SJCRH30 (cell line): ENCODE measurements around the gene SPNS3. TPM values are rescaled to one million over a fixed set of nuclear protein-coding genes. Genes with fewer than 3 reads are reported as not detected.

ENCODE experiments used
- DNase-seq, 2 experiments: peaks; one replicate each; pipeline ENCODE4 v3.0.0-alpha.2; 2015 to 2020
- H3K27ac ChIP-seq: fragments of 250-450 bp; sonication (Bioruptor Pico); 2 replicates; pipeline ENCODE4 v1.5.1; 2020; ENCODE audit warnings: mild to moderate bottlenecking, moderate library complexity
- H3K27me3 ChIP-seq: fragments of 250-450 bp; sonication (Bioruptor Pico); 2 replicates; pipeline ENCODE4 v1.5.1; 2020; ENCODE audit warnings: mild to moderate bottlenecking, moderate library complexity
- H3K36me3 ChIP-seq: fragments of 250-450 bp; sonication (Bioruptor Pico); 2 replicates; pipeline ENCODE4 v1.5.1; 2020; ENCODE audit warnings: mild to moderate bottlenecking, moderate library complexity
- H3K4me1 ChIP-seq: fragments of 250-450 bp; sonication (Bioruptor Pico); 2 replicates; pipeline ENCODE4 v1.5.1; 2020; ENCODE audit warnings: mild to moderate bottlenecking, moderate library complexity
- H3K4me3 ChIP-seq: fragments of 250-450 bp; sonication (Bioruptor Pico); 2 replicates; pipeline ENCODE4 v1.5.1; 2020; ENCODE audit warnings: mild to moderate bottlenecking, moderate library complexity
- H3K9me3 ChIP-seq: fragments of 250-450 bp; sonication (Bioruptor Pico); replicated peaks from 2 replicates; pipeline ENCODE4 v1.5.1; 2020; ENCODE audit warnings: mild to moderate bottlenecking, moderate library complexity
- total RNA-seq: library from RNA; depleted of rRNA; stranded (reverse); fragments of >200 nt; shearing (Covaris generic); gene quantifications from 2 replicates; pipeline ENCODE4 v1.2.3, GENCODE V29; 2014

SPNS3 gene
- total RNA-seq, 1 experiment from 2014 or later, result not detected

DNA sequence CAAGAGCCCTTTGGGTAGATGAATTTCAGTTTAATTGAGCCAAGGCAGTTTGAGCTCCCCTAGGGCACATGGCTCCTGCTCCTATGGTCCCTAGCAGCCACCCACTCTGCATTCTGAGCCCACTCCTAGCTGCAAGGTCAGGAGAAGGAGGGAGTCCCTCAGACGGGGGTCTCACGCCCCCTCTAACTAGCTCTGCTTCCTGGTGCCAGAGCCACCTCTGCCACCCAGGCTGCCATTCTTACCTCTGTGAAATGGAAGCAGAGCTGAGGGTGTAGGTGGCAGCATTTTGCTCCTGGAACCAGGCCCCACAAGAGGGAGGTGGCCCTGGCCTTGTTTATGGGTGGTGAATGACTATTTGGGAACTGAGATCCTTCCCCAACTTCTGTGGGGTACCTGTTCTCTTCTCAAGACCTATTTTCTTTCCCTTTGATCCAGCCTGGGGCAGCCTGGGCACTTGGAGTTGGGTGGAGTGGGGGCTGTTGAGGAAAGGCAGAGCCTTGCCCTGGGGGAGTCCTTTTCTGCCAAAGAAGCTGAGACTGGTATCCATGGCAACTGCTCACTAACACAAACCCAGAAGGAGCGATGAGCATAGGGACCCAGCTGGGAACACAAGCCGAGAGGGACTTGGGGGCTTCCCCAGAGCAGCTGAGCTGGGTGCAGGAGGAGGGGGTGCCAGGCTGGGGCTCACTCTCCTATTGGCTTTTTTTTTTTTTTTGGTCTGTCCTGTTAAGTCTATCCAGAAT lies 69.7 kb downstream of the SPNS3 start:
- Histone ChIP-seq H3K4me1 (no peaks in the 10 kb centered on the region), H3K9me3 (no peaks in the 10 kb centered on the region), H3K4me3 (no peak overlapping the region), H3K27me3 (peaks cover 4% of the 10 kb centered on the region; the same call in 1 of the 2 replicates), H3K27ac (no peak overlapping the region), H3K36me3 (no peaks in the 10 kb centered on the region)
- no peak for DNase-seq

- Histone ChIP-seq H3K36me3 (no peaks in the 10 kb centered on the region), H3K4me1 (no peaks in the 10 kb centered on the region), H3K27ac (no peak overlapping the region), H3K4me3 (no peak overlapping the region), H3K9me3 (no peaks in the 10 kb centered on the region), H3K27me3 (peaks cover 4% of the 10 kb centered on the region; the same call in 1 of the 2 replicates)
- no peak for DNase-seq
Measured at GRCh38 chr17:4504188-4504587, 70.4 kb downstream of the SPNS3 start.

DNA sequence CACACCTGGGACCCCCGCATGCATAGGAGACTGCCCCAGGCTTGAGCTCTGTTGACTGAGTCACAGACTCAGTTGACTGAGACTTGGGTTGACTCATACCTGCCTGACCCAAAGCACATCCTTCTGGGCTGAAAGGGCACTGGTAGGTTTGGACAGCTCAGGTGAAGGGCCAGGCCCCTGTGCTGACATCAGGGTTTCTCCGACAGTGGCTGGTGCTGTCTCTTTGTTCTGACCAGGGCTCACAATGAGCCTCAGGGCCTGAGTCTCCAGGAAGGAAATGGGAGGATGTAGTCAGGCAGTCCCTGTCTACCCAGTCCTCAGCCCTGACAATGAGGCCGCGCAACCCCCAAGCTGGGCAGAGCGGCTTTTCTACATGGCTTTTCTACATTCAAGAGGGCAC lies 71.4 kb downstream of the SPNS3 start:
- H3K27me3 ChIP-seq, result peaks cover 4% of the 10 kb centered on the region; the same call in 1 of the 2 replicates
- no peaks in the 10 kb centered on the region for H3K36me3 ChIP-seq
- no peaks in the 10 kb centered on the region for H3K9me3 ChIP-seq
- no peak overlapping the region for H3K4me3 ChIP-seq
- DNase-seq, result no peak
- H3K4me1 ChIP-seq, result no peaks in the 10 kb centered on the region
- H3K27ac ChIP-seq, result no peak overlapping the region

DNA sequence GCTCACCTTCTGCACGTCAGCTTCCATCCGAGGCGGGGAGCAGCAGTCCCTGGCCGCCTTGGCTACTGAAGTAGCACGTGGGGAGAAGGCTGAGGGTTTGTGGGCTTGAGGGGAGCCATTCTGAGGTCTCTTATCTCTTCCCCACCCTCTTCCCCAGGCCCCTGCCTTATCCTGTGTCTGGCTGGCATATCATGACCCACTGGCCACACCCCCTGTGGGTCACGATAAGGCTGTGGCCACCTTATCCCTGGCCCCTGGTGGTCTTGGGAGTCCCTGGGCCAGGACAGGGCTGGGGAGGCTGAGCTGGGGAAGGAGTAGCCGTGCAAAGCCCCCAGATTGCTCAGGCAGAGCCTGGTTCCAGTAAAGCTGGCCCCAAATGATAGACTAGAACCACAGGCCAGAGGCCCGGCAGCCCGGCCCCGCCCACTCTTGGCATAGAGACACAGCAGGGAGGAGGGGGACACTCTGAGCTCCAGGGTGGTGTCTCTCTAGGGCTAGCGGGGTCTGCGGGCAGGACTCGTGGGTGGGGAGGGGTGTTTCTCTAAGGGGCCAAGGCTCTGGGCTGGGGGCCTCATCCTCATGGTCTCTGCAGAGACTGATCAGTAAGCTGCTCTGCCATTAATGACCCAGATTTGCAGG lies 72.6 kb downstream of the SPNS3 start:
- Histone ChIP-seq H3K4me3 (no peak overlapping the region), H3K27ac (no peak overlapping the region), H3K4me1 (no peaks in the 10 kb centered on the region), H3K27me3 (no peaks in the 10 kb centered on the region), H3K9me3 (no peaks in the 10 kb centered on the region), H3K36me3 (no peaks in the 10 kb centered on the region)
- no peak for DNase-seq

DNA sequence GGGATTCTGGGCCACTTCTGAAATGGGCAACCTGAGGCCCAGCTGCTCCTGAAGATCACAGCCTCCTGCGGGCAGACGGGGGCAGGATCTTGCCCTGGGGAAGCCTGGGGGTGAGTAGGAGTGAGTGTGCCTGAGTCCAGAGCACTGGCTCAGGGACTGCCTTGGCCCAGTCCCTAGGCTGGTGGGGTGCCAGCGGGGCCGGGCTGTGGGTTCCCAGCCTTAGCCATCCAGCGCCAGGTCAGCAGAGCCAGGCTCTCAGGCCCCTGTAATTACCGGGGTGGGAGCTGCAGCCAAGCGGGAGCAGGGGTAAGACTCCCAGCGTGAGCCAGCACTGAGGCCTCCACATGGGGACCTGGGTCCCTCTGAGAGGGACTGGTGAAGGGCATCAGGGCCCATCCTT lies 73.2 kb downstream of the SPNS3 start:
- H3K27ac ChIP-seq, result no peak overlapping the region
- no peaks in the 10 kb centered on the region for H3K36me3 ChIP-seq
- no peaks in the 10 kb centered on the region for H3K27me3 ChIP-seq
- H3K4me1 ChIP-seq, result no peaks in the 10 kb centered on the region
- no peak overlapping the region for H3K4me3 ChIP-seq
- H3K9me3 ChIP-seq, result no peaks in the 10 kb centered on the region
- DNase-seq, result no peak

DNA sequence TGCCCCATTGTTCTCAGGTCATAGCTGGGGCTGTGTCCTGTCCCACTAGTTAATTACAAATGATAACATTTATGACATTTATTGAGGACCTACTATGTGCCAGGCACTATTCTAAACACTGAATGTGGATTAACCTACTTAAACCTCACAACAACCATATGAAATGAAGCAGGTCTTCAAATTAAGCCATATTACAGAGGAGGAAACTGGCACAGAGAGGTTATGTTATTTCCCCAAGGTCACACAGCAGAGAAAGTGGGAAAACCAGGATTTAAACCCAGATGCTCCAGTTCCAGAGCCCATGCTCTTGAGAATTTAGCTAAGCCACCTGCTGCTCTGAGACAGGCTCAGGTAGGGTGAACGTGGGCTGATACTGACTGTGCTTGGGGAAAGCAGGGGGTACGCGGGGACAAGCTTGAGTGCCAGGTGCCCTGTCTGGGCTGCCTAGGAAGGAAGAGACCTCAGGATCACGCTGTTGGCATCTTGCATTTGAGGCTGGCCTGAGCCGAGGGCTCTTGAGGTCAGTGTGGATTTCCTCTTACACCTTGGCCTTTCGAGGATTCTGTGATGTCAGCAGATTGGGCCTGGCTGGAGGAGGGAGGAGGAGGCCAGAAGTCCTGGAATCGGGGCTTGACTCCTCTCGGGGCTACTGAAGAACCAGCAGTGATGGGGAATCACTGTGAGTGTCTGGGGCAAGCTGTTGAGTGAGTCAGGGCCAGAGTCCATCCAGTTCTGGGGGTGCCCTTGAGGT lies 73.8 kb downstream of the SPNS3 start:
- no peaks in the 10 kb centered on the region for H3K36me3 ChIP-seq
- H3K27ac ChIP-seq, result no peak overlapping the region
- H3K9me3 ChIP-seq, result no peaks in the 10 kb centered on the region
- no peak for DNase-seq
- H3K4me1 ChIP-seq, result no peaks in the 10 kb centered on the region
- no peaks in the 10 kb centered on the region for H3K27me3 ChIP-seq
- no peak overlapping the region for H3K4me3 ChIP-seq

DNA sequence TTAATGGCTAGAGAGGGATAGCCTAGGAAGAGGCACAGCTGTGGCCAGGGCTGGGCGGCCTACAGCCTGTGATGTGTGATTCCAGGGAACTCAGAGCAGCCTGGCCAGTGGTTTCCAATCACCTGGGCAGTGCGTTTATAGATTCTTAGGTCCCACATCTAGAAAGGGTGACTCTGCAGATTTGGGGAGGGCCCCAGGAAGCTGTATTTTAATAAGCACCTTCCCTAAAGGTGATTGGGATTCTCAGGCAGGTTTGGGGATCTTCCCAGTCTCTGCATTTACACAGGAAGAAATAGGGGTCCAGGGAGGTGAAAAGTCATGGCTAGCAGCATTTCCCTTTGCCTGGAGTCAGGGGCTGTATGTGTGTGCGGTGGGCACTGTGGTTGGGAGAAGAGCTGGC lies 74.5 kb downstream of the SPNS3 start:
- no peaks in the 10 kb centered on the region for H3K4me1 ChIP-seq
- H3K9me3 ChIP-seq, result no peaks in the 10 kb centered on the region
- no peak overlapping the region for H3K4me3 ChIP-seq
- H3K36me3 ChIP-seq, result no peaks in the 10 kb centered on the region
- H3K27me3 ChIP-seq, result no peaks in the 10 kb centered on the region
- DNase-seq, result no peak
- H3K27ac ChIP-seq, result no peak overlapping the region

DNA sequence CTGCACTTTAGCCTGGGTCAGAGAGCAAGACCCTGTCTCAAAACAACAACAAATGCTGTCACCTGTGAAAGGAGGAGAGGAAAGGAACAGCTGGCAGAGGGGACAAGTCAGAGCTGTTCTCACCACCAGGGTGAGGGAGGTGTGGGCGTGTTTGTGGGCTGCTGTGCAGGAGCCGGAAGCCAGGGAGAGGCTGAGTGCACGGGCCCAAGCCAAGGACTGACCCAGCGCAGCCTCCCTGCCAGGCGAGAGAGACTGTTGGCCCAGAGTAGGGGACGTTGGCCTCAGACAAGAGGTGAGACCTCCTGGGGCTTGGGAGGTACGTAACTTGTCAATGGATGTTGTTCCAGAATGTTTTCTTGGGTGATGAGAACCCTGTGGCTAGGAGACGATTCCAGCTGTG lies 75.7 kb downstream of the SPNS3 start:
- Histone ChIP-seq H3K9me3 (no peaks in the 10 kb centered on the region), H3K27me3 (no peaks in the 10 kb centered on the region), H3K4me1 (no peaks in the 10 kb centered on the region), H3K27ac (no peak overlapping the region), H3K36me3 (no peaks in the 10 kb centered on the region), H3K4me3 (no peak overlapping the region)
- no peak for DNase-seq

- H3K27ac ChIP-seq, result no peak overlapping the region
- no peaks in the 10 kb centered on the region for H3K27me3 ChIP-seq
- DNase-seq, result no peak
Measured at GRCh38 chr17:4509923-4510617, 76.3 kb downstream of the SPNS3 start.

DNA sequence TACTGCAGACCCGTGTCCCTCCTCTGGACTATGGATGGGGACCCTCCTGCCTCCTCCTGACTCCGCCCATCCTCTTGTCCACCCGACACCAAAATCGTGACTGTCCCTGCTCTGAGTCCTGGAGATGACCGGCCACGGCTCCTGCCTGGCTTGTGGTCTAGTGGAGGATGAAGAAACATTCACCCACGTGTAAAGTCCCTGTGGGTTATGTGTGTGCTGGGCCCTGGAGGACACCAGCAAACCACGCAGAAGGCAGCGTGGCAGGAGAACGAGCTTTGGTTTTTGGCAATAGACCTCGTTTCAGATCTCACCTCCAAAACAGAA lies 76.8 kb downstream of the SPNS3 start:
- H3K4me1 ChIP-seq, result no peaks in the 10 kb centered on the region

More at GRCh38 chr17:4509923-4510617, 76.3 kb downstream of the SPNS3 start:
- Histone ChIP-seq H3K9me3 (no peaks in the 10 kb centered on the region), H3K4me1 (no peaks in the 10 kb centered on the region), H3K4me3 (no peak overlapping the region), H3K36me3 (no peaks in the 10 kb centered on the region)

GRCh38 chr17:4511199-4511932 lies 77.6 kb downstream of the SPNS3 start:
- Histone ChIP-seq H3K27ac (no peak overlapping the region), H3K4me1 (no peaks in the 10 kb centered on the region), H3K4me3 (no peak overlapping the region), H3K36me3 (no peaks in the 10 kb centered on the region), H3K27me3 (no peaks in the 10 kb centered on the region), H3K9me3 (no peaks in the 10 kb centered on the region)
- DNase-seq, result no peak

More for the DNA sequence above, 76.8 kb downstream of the SPNS3 start:
- no peaks in the 10 kb centered on the region for H3K27me3 ChIP-seq
- H3K36me3 ChIP-seq, result no peaks in the 10 kb centered on the region
- H3K27ac ChIP-seq, result no peak overlapping the region
- DNase-seq, result no peak
- H3K9me3 ChIP-seq, result no peaks in the 10 kb centered on the region
- no peak overlapping the region for H3K4me3 ChIP-seq

DNA sequence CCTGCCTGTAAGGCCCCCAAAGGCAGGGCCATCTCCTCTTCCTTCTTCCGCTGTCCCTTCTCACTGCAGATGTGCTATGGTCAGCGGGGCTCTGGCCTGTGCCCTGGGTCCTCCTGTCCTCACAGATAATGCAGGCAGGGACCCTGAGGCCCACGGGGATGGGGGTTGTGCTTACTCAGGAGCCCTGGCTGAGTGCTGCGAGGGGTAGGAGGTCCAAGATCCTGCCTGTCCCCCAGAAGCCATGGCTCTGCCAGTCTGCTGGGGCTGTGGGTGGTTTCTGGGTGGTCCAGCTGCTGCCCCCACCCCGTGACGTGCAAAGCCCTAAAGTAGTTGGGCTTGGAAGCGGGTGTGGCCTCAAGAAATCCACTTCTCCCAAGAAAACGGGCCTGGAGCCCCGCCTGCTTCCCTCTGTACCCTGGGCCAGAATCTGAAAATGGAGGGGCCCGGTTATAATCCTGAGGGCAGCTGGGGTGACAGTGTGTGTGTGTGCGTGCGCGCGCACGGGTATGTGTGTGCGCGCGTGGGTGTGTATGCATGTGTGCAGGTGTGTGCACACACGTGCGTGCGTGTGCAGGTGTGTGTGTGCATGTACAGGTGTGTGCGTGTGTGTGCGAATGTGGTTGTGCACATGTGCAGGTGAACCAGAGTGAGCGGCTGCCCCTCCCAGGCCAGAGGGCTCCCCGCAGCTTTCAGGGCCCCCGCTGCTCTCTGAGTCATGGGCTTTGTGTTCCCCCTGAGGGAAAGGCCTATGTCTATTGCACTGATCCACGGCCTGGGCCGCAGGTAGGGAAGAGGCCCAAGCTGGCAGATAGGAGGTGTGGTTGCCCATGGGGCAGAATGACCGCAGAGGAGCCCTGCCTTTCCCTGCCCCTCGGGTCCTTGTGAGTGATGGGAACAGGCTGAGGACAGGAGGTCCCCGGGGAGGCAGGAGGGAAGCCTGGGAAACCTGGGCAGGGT lies 78.7 kb downstream of the SPNS3 start:
- DNase-seq, result peak in 1 of 2 experiments; percentile 26
- no peaks in the 10 kb centered on the region for H3K9me3 ChIP-seq
- no peaks in the 10 kb centered on the region for H3K36me3 ChIP-seq
- no peak overlapping the region for H3K4me3 ChIP-seq
- no peaks in the 10 kb centered on the region for H3K4me1 ChIP-seq
- H3K27ac ChIP-seq, result no peak overlapping the region
- H3K27me3 ChIP-seq, result no peaks in the 10 kb centered on the region

DNA sequence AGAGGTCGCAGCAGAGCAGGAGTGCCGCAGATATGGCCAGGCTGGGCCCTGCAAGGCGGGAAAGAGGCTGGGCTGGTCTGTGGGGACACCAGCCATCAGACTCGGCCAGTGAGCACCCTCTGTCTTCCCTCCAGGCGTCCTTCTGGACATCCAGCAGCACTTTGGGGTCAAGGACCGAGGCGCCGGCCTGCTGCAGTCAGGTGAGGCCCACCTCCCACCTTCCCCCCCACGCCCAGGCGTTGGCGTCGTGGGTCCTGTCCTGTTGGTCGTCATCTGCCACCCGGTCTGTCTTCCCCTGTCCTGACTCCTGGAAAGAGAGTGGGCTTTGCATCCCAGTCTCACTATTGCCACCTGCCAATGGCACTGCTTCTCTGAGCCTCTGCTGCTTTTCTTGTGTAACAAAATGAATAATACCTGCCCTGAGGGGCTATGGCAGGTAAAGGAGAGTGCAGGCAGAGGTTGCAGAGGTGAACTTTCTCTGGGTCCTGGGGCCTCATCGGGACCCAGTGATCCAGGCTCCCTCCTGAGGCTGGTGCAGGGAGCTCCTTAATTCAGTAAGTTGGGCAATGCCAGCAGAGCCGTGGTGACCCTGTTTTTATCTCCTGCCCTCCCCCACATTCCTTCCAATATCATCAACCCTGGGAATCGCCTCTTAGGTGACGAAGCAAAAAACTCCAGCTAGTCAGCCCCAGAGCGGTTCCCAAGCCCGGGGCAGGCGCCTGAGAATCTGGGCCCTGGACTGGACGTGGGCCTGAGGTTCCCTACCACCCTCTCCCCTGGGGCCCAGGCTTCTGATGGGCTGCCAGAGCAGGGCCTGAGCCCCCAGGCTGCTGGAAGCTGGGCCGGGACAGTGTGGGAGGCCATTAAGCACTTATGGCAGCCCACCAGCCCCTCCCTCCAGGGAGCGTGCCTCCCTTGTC lies 79.6 kb downstream of the SPNS3 start:
- H3K27me3 ChIP-seq, result no peaks in the 10 kb centered on the region

More for the DNA sequence above, 79.6 kb downstream of the SPNS3 start:
- Histone ChIP-seq H3K27ac (no peak overlapping the region), H3K9me3 (no peaks in the 10 kb centered on the region), H3K36me3 (no peaks in the 10 kb centered on the region), H3K4me3 (no peak overlapping the region), H3K4me1 (no peaks in the 10 kb centered on the region)
- no peak for DNase-seq
